ENCODE data around the gene SLC22A13. TPM values are rescaled to one million over a fixed set of nuclear protein-coding genes. Genes with fewer than 3 reads are reported as not detected.

Gene SLC22A13
- total RNA-seq, 6 experiments from 2014 or later = 0.17 to 0.30 (median 0.20) TPM; not detected in 1

- Mint-ChIP-seq H3K9me3 (peaks cover 22% of the 10 kb centered on the region), H3K4me3 (no peak overlapping the region), H3K36me3 (ENCODE audit: low read depth) (peaks cover 9% of the 10 kb centered on the region), H3K27ac (no peak overlapping the region), H3K27me3 (ENCODE audit: insufficient read depth) (peaks cover 18% of the 10 kb centered on the region), H3K4me1 (ENCODE audit: low read depth) (peaks cover 9% of the 10 kb centered on the region)
- DNase-seq = no peak
- no peak for TF ChIP-seq CTCF (IDR thresholded peaks at IDR 0.05)
Observed at GRCh38 chr3:38323060-38323459, 57.4 kb downstream of the SLC22A13 start.

GRCh38 chr3:38325256-38325655 lies 59.6 kb downstream of the SLC22A13 start:
- H3K4me1 Mint-ChIP-seq (ENCODE audit: low read depth) = peaks cover 15% of the 10 kb centered on the region
- H3K9me3 Mint-ChIP-seq = peaks cover 22% of the 10 kb centered on the region
- no peak for TF ChIP-seq CTCF (IDR thresholded peaks at IDR 0.05)
- H3K27me3 Mint-ChIP-seq (ENCODE audit: insufficient read depth) = peaks cover 15% of the 10 kb centered on the region
- no peak for DNase-seq
- no peak overlapping the region for H3K4me3 Mint-ChIP-seq
- H3K27ac Mint-ChIP-seq = no peak overlapping the region
- peaks cover 9% of the 10 kb centered on the region for H3K36me3 Mint-ChIP-seq (ENCODE audit: low read depth)

GRCh38 chr3:38327335-38328009 lies 61.9 kb downstream of the SLC22A13 start:
- Mint-ChIP-seq H3K9me3 (peaks cover 19% of the 10 kb centered on the region), H3K4me1 (ENCODE audit: low read depth) (peaks cover 20% of the 10 kb centered on the region), H3K36me3 (ENCODE audit: low read depth) (peaks cover 9% of the 10 kb centered on the region), H3K27me3 (ENCODE audit: insufficient read depth) (peaks cover 7% of the 10 kb centered on the region; the same call in 1 of the 2 replicates), H3K4me3 (no peak overlapping the region), H3K27ac (peak overlapping the region; percentile 44; the same call in 1 of the 2 replicates)
- no peak for TF ChIP-seq CTCF (IDR thresholded peaks at IDR 0.05)
- peak; percentile 81 for DNase-seq

Other genes with a start within 250 kb of the SLC22A13 start
- gene PLCD1, start 236.2 kb upstream of the SLC22A13 start, total RNA-seq (2021; fragmentation: NEBNext Ultra II Directional; extraction: Animal tissue kit (Norgen Biotek cat#: 25700)) = 10 to 100 TPM; 11.1 to 22.4 (median 17.6) TPM
- gene DLEC1, start 226.6 kb upstream of the SLC22A13 start, total RNA-seq (2021; fragmentation: NEBNext Ultra II Directional; extraction: Animal tissue kit (Norgen Biotek cat#: 25700)) = under 1 TPM in 1 of 6 experiments, not detected in 5; 0.05 TPM
- 10 to 100 TPM; 45.1 to 60.9 (median 52.1) TPM for gene ACAA1, start 128.7 kb upstream of the SLC22A13 start, total RNA-seq (2021; fragmentation: NEBNext Ultra II Directional; extraction: Animal tissue kit (Norgen Biotek cat#: 25700))
- 10 to 100 TPM; 25.1 to 31.9 (median 28.4) TPM for gene MYD88, start 127.2 kb upstream of the SLC22A13 start, total RNA-seq (2021; fragmentation: NEBNext Ultra II Directional; extraction: Animal tissue kit (Norgen Biotek cat#: 25700))
- gene OXSR1, start 100.3 kb upstream of the SLC22A13 start, total RNA-seq (2021; fragmentation: NEBNext Ultra II Directional; extraction: Animal tissue kit (Norgen Biotek cat#: 25700)) = 10 to 100 TPM; 48.5 to 54.3 (median 51.5) TPM
- under 1 TPM in 1 of 6 experiments, not detected in 5; 0.09 TPM for gene SLC22A14, start 16.5 kb downstream of the SLC22A13 start, total RNA-seq (2021; fragmentation: NEBNext Ultra II Directional; extraction: Animal tissue kit (Norgen Biotek cat#: 25700))
- 1 to 10 TPM; 5.1 to 8.0 (median 6.2) TPM for gene XYLB, start 81.0 kb downstream of the SLC22A13 start, total RNA-seq (2021; fragmentation: NEBNext Ultra II Directional; extraction: Animal tissue kit (Norgen Biotek cat#: 25700))
- 1 to 10 TPM; 1.1 to 1.6 (median 1.3) TPM for gene ACVR2B, start 188.1 kb downstream of the SLC22A13 start, total RNA-seq (2021; fragmentation: NEBNext Ultra II Directional; extraction: Animal tissue kit (Norgen Biotek cat#: 25700))
- gene EXOG, start 230.5 kb downstream of the SLC22A13 start, total RNA-seq (2021; fragmentation: NEBNext Ultra II Directional; extraction: Animal tissue kit (Norgen Biotek cat#: 25700)) = 10 to 100 TPM; 13.9 to 18.8 (median 15.4) TPM

All from HFFc6 (cell line).